ENCODE results near the gene CCDC6. TPM values are rescaled to one million over a fixed set of nuclear protein-coding genes. Genes with fewer than 3 reads are reported as not detected.

Gene CCDC6
- total RNA-seq, 2 experiments from 2014 or later = 21.6 to 22.1 TPM

DNA sequence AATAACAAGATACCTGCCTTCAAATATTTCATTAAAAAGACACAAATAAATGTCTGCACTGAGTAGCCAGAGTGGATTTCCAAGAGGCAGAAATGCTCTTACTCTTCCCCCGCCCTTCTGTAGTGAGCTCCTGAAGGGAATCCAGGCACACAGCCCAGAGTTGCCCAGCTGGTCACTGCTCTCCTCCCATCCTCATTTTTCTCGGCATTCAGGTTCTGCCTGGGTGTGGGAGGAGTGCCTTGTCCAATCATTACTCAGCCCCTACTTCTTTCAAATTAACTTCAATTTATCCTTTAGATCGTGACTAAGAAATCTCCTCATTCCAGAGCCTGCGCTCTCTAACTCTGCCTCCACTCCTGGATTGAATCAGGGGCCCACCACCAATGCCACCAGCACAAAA lies 12.2 kb downstream of the CCDC6 start:
- peaks cover 78% of the 10 kb centered on the region for H3K4me1 Mint-ChIP-seq (ENCODE audit: low read depth)
- H3K36me3 Mint-ChIP-seq (ENCODE audit: low read depth) = peaks cover 12% of the 10 kb centered on the region
- CTCF ChIA-PET = no interaction called here
- Histone ChIP-seq H3K9me3 (ENCODE audit: control insufficient read depth in 1 of 2, insufficient read depth in 1 of 2, low read length in 2 of 2) (no peaks in the 10 kb centered on the region), H3K4me3 (ENCODE audit: low read length) (no peak overlapping the region), H3K27me3 (ENCODE audit: control insufficient read depth in 1 of 2, insufficient read depth in 2 of 2, low read length in 2 of 2) (no peaks in the 10 kb centered on the region), H3K27ac (ENCODE audit: low read depth in 1 of 2, low read length in 2 of 2) (no peak overlapping the region), H3K4me1 (ENCODE audit: insufficient read depth, low read length) (peaks cover 31% of the 10 kb centered on the region), H3K36me3 (ENCODE audit: insufficient read depth, low read length) (peaks cover 14% of the 10 kb centered on the region)
- no peak for DNase-seq
- no peaks in the 10 kb centered on the region for H3K27me3 Mint-ChIP-seq
- ATAC-seq (ENCODE audit: poor library complexity) = no peak
- TF ChIP-seq, protein P1, sequence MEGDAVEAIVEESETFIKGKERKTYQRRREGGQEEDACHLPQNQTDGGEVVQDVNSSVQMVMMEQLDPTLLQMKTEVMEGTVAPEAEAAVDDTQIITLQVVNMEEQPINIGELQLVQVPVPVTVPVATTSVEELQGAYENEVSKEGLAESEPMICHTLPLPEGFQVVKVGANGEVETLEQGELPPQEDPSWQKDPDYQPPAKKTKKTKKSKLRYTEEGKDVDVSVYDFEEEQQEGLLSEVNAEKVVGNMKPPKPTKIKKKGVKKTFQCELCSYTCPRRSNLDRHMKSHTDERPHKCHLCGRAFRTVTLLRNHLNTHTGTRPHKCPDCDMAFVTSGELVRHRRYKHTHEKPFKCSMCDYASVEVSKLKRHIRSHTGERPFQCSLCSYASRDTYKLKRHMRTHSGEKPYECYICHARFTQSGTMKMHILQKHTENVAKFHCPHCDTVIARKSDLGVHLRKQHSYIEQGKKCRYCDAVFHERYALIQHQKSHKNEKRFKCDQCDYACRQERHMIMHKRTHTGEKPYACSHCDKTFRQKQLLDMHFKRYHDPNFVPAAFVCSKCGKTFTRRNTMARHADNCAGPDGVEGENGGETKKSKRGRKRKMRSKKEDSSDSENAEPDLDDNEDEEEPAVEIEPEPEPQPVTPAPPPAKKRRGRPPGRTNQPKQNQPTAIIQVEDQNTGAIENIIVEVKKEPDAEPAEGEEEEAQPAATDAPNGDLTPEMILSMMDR (IDR thresholded peaks at IDR 0.05) = no peak
- H3K27ac Mint-ChIP-seq = no peak overlapping the region
- POLR2A ChIA-PET = no interaction called here
- H3K9me3 Mint-ChIP-seq = no peaks in the 10 kb centered on the region
- intact Hi-C loops (cut with DNase I, micrococcal nuclease) = no loop called here
- H3K4me3 Mint-ChIP-seq = no peak overlapping the region

DNA sequence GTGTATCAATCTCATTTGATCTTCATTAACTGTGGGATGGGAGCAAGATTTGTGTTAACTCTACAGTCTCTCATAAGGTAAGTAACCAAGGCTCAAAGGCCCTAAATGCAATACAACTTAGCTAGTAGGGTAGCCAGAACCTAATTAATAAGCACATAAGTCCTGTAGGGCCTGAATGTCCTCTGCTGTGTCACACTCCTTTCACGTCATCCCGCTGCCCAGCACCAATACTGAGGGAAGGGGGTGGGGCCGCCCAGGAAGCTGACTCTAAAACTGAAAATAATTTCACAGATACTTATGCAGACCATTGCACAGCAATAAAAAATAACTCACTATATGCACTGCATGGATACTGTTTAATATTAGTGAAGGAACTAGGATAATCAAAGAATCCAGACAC lies 13.7 kb downstream of the CCDC6 start:
- ChIA-PET CTCF (interaction anchor here (2.4 kb wide), 1 partner anchor 14 kb away, joined by 10 read pairs; the partner anchor contains the start of gene CCDC6), POLR2A (no interaction called here)
- H3K27me3 ChIP-seq (ENCODE audit: control insufficient read depth in 1 of 2, insufficient read depth in 2 of 2, low read length in 2 of 2) = no peaks in the 10 kb centered on the region
- Mint-ChIP-seq H3K9me3 (no peaks in the 10 kb centered on the region), H3K4me3 (no peak overlapping the region), H3K27me3 (no peaks in the 10 kb centered on the region), H3K36me3 (ENCODE audit: low read depth) (peaks cover 18% of the 10 kb centered on the region), H3K27ac (no peak overlapping the region), H3K4me1 (ENCODE audit: low read depth) (peaks cover 78% of the 10 kb centered on the region)
- TF ChIP-seq, protein P1 (IDR thresholded peaks at IDR 0.05) = no peak
- DNase-seq = peak in 1 of 14 experiments; percentile 23
- intact Hi-C loops (cut with DNase I, micrococcal nuclease) = no loop called here
- peaks cover 42% of the 10 kb centered on the region for H3K4me1 ChIP-seq (ENCODE audit: insufficient read depth, low read length)
- H3K9me3 ChIP-seq (ENCODE audit: control insufficient read depth in 1 of 2, insufficient read depth in 1 of 2, low read length in 2 of 2) = no peaks in the 10 kb centered on the region
- H3K36me3 ChIP-seq (ENCODE audit: insufficient read depth, low read length) = peaks cover 14% of the 10 kb centered on the region
- no peak overlapping the region for H3K4me3 ChIP-seq (ENCODE audit: low read length)
- no peak for ATAC-seq (ENCODE audit: poor library complexity)
- H3K27ac ChIP-seq (ENCODE audit: low read depth in 1 of 2, low read length in 2 of 2) = no peak overlapping the region

DNA sequence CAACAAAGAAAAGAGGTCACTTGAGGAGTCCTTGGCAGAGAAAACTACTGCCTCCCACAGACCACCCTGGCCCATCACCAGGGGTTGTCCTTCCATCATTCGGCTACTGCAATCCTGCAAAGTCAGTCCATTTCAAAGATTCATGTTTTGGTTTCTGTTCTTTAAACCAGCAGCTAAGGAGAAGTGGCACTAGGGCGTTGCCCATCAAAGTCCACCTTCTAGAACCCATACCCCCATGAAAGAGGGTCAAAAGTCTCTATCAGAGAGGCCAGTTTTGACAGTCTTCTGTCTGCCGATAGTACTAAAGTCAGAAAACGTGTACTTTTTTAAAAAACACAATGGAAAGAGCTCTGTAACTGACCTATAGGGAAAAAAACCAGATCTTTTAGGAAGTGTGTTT lies 14.4 kb downstream of the CCDC6 start:
- CTCF ChIA-PET = interaction anchor here (2.4 kb wide), 1 partner anchor 15 kb away, joined by 10 read pairs; the partner anchor contains the start of gene CCDC6
- H3K4me1 ChIP-seq (ENCODE audit: insufficient read depth, low read length) = peaks cover 43% of the 10 kb centered on the region
- no peak overlapping the region for H3K27ac Mint-ChIP-seq

More for the DNA sequence above, 14.4 kb downstream of the CCDC6 start:
- Histone ChIP-seq H3K36me3 (ENCODE audit: insufficient read depth, low read length) (peaks cover 14% of the 10 kb centered on the region), H3K9me3 (ENCODE audit: control insufficient read depth in 1 of 2, insufficient read depth in 1 of 2, low read length in 2 of 2) (no peaks in the 10 kb centered on the region), H3K27ac (ENCODE audit: low read depth in 1 of 2, low read length in 2 of 2) (no peak overlapping the region), H3K27me3 (ENCODE audit: control insufficient read depth in 1 of 2, insufficient read depth in 2 of 2, low read length in 2 of 2) (no peaks in the 10 kb centered on the region), H3K4me3 (ENCODE audit: low read length) (no peak overlapping the region)
- peaks cover 81% of the 10 kb centered on the region for H3K4me1 Mint-ChIP-seq (ENCODE audit: low read depth)
- no peaks in the 10 kb centered on the region for H3K9me3 Mint-ChIP-seq
- no peaks in the 10 kb centered on the region for H3K27me3 Mint-ChIP-seq
- TF ChIP-seq, protein P1 (IDR thresholded peaks at IDR 0.05) = no peak
- H3K36me3 Mint-ChIP-seq (ENCODE audit: low read depth) = peaks cover 18% of the 10 kb centered on the region
- POLR2A ChIA-PET = no interaction called here
- no peak for DNase-seq
- H3K4me3 Mint-ChIP-seq = no peak overlapping the region
- no peak for ATAC-seq (ENCODE audit: poor library complexity)
- intact Hi-C loops (cut with DNase I, micrococcal nuclease) = no loop called here

All from CD4-positive, alpha-beta T cell (primary cell).